ENCODE results near the gene KRTAP3-3.
"Not testable (repeated sequence)": the region's sequence is repeated elsewhere in the genome, so short reads cannot be mapped to it uniquely, and the experiment has no call there.

DNA sequence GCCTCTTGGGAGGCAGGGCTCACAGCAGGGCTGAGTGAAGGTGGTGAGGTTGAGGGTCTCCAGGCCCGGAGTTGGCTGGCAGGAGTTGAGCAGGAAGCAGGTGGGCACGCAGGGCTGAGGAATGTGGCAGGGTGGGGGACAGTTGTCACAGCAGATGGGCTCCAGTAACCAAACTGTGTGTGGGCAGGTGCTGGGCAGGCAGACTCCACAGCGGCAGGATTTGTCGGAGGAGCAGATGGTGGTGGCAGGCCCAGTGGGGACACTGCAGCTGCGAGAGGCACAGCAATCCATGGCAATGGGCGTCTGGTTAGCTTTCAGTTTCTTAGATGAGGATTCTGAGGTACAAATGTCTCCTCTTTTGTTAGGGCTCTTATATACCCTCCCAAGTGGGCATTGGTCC lies 5.6 kb upstream of the KRTAP3-3 start, which contains the start of gene KRTAP3-2:
- TF ChIP-seq, protein P1, sequence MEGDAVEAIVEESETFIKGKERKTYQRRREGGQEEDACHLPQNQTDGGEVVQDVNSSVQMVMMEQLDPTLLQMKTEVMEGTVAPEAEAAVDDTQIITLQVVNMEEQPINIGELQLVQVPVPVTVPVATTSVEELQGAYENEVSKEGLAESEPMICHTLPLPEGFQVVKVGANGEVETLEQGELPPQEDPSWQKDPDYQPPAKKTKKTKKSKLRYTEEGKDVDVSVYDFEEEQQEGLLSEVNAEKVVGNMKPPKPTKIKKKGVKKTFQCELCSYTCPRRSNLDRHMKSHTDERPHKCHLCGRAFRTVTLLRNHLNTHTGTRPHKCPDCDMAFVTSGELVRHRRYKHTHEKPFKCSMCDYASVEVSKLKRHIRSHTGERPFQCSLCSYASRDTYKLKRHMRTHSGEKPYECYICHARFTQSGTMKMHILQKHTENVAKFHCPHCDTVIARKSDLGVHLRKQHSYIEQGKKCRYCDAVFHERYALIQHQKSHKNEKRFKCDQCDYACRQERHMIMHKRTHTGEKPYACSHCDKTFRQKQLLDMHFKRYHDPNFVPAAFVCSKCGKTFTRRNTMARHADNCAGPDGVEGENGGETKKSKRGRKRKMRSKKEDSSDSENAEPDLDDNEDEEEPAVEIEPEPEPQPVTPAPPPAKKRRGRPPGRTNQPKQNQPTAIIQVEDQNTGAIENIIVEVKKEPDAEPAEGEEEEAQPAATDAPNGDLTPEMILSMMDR (conservative IDR thresholded peaks at IDR 0.05; ENCODE audit: low read length): not testable (repeated sequence)
- not testable (repeated sequence) for TF ChIP-seq EZH2phosphoT487 (IDR thresholded peaks at IDR 0.05; ENCODE audit: borderline replicate concordance)

All from Loucy (cell line).